ENCODE measurements around the gene COL5A2. TPM values are rescaled to one million over a fixed set of nuclear protein-coding genes. Genes with fewer than 3 reads are reported as not detected.

Gene COL5A2
- total RNA-seq, 1 donor from 2014 or later = 459 TPM

- H3K9me3 Mint-ChIP-seq = no peaks in the 10 kb centered on the region
- no peak for DNase-seq (ENCODE audit: low spot score in 2 of 2, unreplicated experiment in 2 of 2)
- H3K27ac Mint-ChIP-seq = peak overlapping the region; percentile 39
- no peak overlapping the region for H3K4me3 Mint-ChIP-seq
- TF ChIP-seq, protein P1, sequence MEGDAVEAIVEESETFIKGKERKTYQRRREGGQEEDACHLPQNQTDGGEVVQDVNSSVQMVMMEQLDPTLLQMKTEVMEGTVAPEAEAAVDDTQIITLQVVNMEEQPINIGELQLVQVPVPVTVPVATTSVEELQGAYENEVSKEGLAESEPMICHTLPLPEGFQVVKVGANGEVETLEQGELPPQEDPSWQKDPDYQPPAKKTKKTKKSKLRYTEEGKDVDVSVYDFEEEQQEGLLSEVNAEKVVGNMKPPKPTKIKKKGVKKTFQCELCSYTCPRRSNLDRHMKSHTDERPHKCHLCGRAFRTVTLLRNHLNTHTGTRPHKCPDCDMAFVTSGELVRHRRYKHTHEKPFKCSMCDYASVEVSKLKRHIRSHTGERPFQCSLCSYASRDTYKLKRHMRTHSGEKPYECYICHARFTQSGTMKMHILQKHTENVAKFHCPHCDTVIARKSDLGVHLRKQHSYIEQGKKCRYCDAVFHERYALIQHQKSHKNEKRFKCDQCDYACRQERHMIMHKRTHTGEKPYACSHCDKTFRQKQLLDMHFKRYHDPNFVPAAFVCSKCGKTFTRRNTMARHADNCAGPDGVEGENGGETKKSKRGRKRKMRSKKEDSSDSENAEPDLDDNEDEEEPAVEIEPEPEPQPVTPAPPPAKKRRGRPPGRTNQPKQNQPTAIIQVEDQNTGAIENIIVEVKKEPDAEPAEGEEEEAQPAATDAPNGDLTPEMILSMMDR (IDR thresholded peaks at IDR 0.05; ENCODE audit: unreplicated experiment) = no peak
- H3K4me1 Mint-ChIP-seq = peaks cover 9% of the 10 kb centered on the region
- H3K27me3 Mint-ChIP-seq (ENCODE audit: low read depth) = no peaks in the 10 kb centered on the region
- peaks cover 48% of the 10 kb centered on the region for H3K36me3 Mint-ChIP-seq
Measured at GRCh38 chr2:189074506-189074905, 105.1 kb downstream of the COL5A2 start.

DNA sequence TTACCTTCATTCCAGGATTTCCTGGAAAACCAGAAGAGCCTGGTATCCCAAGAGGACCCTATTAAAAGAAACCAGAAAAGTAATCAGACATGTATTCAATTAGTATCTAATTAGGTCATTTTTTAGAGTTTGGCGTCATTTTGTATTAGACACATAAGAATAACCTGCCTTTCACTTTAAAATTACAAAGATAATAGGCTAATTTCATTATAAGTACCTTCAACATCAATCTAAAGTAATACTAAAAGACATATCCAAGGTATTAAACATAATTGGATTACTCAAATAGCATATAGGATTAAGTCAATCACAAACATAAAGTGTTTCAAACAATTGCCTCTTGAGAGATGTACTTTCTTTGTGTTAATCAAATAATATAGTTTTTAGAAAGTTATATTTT is 107.5 kb downstream of the COL5A2 start:
- TF ChIP-seq, protein P1 (IDR thresholded peaks at IDR 0.05; ENCODE audit: unreplicated experiment) = no peak
- no peak for DNase-seq (ENCODE audit: low spot score in 2 of 2, unreplicated experiment in 2 of 2)
- H3K36me3 Mint-ChIP-seq = peaks cover 40% of the 10 kb centered on the region
- no peaks in the 10 kb centered on the region for H3K27me3 Mint-ChIP-seq (ENCODE audit: low read depth)
- H3K4me3 Mint-ChIP-seq = no peak overlapping the region
- H3K9me3 Mint-ChIP-seq = no peaks in the 10 kb centered on the region
- H3K27ac Mint-ChIP-seq = no peak overlapping the region
- peaks cover 9% of the 10 kb centered on the region for H3K4me1 Mint-ChIP-seq

DNA sequence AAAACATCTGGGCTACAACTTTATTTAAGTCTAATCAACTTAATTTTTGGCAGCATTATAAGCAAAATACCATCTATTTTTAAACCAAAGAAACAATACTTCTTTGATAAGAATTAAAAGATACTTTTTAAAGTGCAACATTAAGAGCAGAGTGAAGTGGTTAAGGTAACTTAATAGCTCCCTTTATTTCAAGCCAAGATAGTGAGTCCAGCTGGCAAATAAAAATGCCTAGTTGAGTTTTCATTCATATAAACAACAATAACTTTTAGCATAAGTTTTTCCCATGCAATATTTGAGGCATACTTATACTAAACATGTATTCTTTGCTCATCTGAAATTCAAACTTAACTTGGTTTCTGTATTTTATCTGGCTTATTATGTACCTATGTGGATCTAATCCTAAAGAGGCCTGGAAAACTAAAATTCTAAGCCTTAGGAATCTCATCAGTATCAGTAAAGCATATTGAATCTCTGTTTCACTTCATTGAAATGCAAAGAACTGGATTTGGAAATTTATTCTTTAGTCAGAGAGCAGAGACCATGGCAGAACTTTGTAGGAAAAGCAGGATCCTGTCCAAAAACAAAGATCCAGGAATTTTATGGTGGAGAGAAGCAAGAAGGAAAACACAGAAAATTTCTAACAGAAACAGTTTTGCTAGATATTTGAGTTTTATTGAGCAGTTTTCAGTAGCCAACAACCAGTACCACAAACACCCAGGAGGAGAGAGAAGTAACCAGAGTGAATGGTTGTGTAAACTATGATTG is 109.5 kb downstream of the COL5A2 start:
- no peak overlapping the region for H3K4me3 Mint-ChIP-seq
- TF ChIP-seq, protein P1 (IDR thresholded peaks at IDR 0.05; ENCODE audit: unreplicated experiment) = no peak
- peaks cover 11% of the 10 kb centered on the region for H3K4me1 Mint-ChIP-seq
- H3K9me3 Mint-ChIP-seq = no peaks in the 10 kb centered on the region
- DNase-seq (ENCODE audit: low spot score in 2 of 2, unreplicated experiment in 2 of 2) = no peak
- peak overlapping the region; percentile 62 for H3K27ac Mint-ChIP-seq
- H3K27me3 Mint-ChIP-seq (ENCODE audit: low read depth) = no peaks in the 10 kb centered on the region
- peaks cover 42% of the 10 kb centered on the region for H3K36me3 Mint-ChIP-seq

GRCh38 chr2:189066037-189066436 is 113.5 kb downstream of the COL5A2 start:
- peaks cover 45% of the 10 kb centered on the region for H3K36me3 Mint-ChIP-seq
- H3K27ac Mint-ChIP-seq = peak overlapping the region; percentile 8
- H3K4me1 Mint-ChIP-seq = peaks cover 7% of the 10 kb centered on the region

DNA sequence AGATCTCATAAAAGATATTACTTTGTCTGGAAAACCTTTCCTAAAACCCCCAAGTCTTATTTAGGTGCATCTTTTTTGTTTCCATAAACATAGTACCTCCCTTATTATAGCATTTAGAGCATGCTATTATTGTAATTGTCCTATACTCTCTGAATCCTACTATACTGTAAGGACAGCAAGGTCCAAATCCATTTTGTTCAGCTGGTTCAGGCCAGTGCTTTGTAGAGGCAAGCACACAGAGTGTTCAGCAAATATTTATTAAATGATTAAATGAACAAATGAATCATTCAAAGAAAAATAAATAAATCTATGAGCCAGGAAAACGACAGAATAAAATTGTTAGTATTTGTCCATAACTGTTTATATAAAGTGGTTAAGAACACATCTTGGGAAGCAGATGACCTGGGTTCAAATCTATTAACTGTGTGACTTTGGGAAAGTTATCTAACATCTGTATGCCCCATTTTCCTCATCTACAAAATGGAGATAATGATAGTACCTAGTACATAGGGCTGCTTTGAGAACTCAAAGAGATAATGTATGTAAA is 119.4 kb downstream of the COL5A2 start:
- peaks cover 22% of the 10 kb centered on the region for H3K4me1 Mint-ChIP-seq
- no peaks in the 10 kb centered on the region for H3K27me3 Mint-ChIP-seq (ENCODE audit: low read depth)
- TF ChIP-seq, protein P1 (IDR thresholded peaks at IDR 0.05; ENCODE audit: unreplicated experiment) = no peak
- H3K36me3 Mint-ChIP-seq = peaks cover 34% of the 10 kb centered on the region
- peak overlapping the region; percentile 22 for H3K27ac Mint-ChIP-seq
- H3K4me3 Mint-ChIP-seq = no peak overlapping the region
- no peak for DNase-seq (ENCODE audit: low spot score in 2 of 2, unreplicated experiment in 2 of 2)
- H3K9me3 Mint-ChIP-seq = no peaks in the 10 kb centered on the region

More at GRCh38 chr2:189066037-189066436, 113.5 kb downstream of the COL5A2 start:
- Mint-ChIP-seq H3K27me3 (ENCODE audit: low read depth) (no peaks in the 10 kb centered on the region), H3K9me3 (no peaks in the 10 kb centered on the region), H3K4me3 (no peak overlapping the region)
- TF ChIP-seq, protein P1 (IDR thresholded peaks at IDR 0.05; ENCODE audit: unreplicated experiment) = no peak
- no peak for DNase-seq (ENCODE audit: low spot score in 2 of 2, unreplicated experiment in 2 of 2)

All from mesothelial cell of epicardium (in vitro differentiated cells).